GM19193 (cell line): Measurements from ENCODE around the gene HOXA4.

Source experiments
- POLR2A ChIP-seq: IDR thresholded peaks from 4 replicates; pipeline ENCODE4 v1.6.1; 2011; ENCODE audit not compliant: insufficient read depth, insufficient read length; ENCODE audit errors: extremely low read depth

The HOXA4 gene

GRCh38 chr7:27130540-27131389, at the start of gene HOXA4:
HOXA4 (minus strand) TSS chr7:27130757; CDS start chr7:27130733, 24 bp downstream.
- TF ChIP-seq POLR2A, result no peak

GRCh38 chr7:27179503-27180430, 49.2 kb upstream of the HOXA4 start:
- TF ChIP-seq POLR2A, result no peak

- TF ChIP-seq POLR2A, result no peak
These were observed 48.5 kb upstream of the HOXA4 start for GRCh38 chr7:27179030-27179429.

- no peak for TF ChIP-seq POLR2A
These were observed 47.8 kb upstream of the HOXA4 start for GRCh38 chr7:27178366-27178765.

- TF ChIP-seq POLR2A, result no peak
These were observed 47.3 kb upstream of the HOXA4 start for GRCh38 chr7:27177795-27178320.

GRCh38 chr7:27176962-27177794, 46.6 kb upstream of the HOXA4 start:
- no peak for TF ChIP-seq POLR2A

GRCh38 chr7:27176524-27176845, 45.9 kb upstream of the HOXA4 start:
- TF ChIP-seq POLR2A, result no peak

- no peak for TF ChIP-seq POLR2A
These were observed 45.3 kb upstream of the HOXA4 start for GRCh38 chr7:27175626-27176523.

GRCh38 chr7:27174874-27175625, 44.5 kb upstream of the HOXA4 start:
- no peak for TF ChIP-seq POLR2A

- no peak for TF ChIP-seq POLR2A
These were observed 43.7 kb upstream of the HOXA4 start, which contains the start of gene HOXA10 for GRCh38 chr7:27173956-27174873. HOXA10 (minus strand) TSS chr7:27174320; CDS start chr7:27174306, 14 bp downstream.

- TF ChIP-seq POLR2A, result no peak
These were observed 43.0 kb upstream of the HOXA4 start for GRCh38 chr7:27173511-27173955.
